B cell (primary cell): ENCODE data around the gene GRID2.

ENCODE experiments used
- EZH2 ChIP-seq: IDR thresholded peaks from 2 replicates; pipeline ENCODE4 v1.6.1; 2012; ENCODE audit warnings: borderline replicate concordance, low read depth, mild to moderate bottlenecking, moderate library complexity, low read length; ENCODE audit not compliant: insufficient read depth, poor library complexity, severe bottlenecking
- TF ChIP-seq, protein P1 (sequence below): fragments of 200-600 bp; IDR thresholded peaks from one replicate; pipeline ENCODE4 v1.8.0; 2022; ENCODE audit warnings: antibody characterized with exemption, mild to moderate bottlenecking

DNA sequence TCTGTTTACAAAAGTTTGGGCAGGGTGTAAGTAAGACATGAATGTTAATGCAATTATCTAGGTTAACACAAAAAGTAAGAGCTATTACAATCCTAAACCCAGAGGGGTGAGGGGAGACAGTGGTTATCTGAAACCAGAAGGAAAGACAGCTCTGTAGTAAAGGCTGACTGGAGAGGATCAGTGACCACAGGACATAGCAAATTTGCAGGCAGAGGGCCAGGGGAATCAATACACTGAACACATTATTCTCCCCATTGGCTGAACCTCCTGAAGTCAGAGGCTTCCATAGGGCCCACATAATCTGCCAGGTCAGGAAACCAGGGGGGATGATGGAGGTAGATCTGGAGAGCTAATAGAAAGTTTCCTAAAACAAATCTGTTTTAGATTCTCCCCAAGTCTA is 835.4 kb downstream of the GRID2 start:
- TF ChIP-seq, protein P1, sequence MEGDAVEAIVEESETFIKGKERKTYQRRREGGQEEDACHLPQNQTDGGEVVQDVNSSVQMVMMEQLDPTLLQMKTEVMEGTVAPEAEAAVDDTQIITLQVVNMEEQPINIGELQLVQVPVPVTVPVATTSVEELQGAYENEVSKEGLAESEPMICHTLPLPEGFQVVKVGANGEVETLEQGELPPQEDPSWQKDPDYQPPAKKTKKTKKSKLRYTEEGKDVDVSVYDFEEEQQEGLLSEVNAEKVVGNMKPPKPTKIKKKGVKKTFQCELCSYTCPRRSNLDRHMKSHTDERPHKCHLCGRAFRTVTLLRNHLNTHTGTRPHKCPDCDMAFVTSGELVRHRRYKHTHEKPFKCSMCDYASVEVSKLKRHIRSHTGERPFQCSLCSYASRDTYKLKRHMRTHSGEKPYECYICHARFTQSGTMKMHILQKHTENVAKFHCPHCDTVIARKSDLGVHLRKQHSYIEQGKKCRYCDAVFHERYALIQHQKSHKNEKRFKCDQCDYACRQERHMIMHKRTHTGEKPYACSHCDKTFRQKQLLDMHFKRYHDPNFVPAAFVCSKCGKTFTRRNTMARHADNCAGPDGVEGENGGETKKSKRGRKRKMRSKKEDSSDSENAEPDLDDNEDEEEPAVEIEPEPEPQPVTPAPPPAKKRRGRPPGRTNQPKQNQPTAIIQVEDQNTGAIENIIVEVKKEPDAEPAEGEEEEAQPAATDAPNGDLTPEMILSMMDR, result no peak
- no peak for TF ChIP-seq EZH2
